PC-3 (cell line): ENCODE results near the gene KLHL21. TPM values are rescaled to one million over a fixed set of nuclear protein-coding genes. Genes with fewer than 3 reads are reported as not detected.

Source experiments
- ATAC-seq: fragments of 200-7000 bp; cut with Tn5 transposase; 2 replicates; pipeline ENCODE4 v1.9.1; 2020; ENCODE audit warnings: mild to moderate bottlenecking, moderate library complexity
- BruUV-seq: library from RNA; stranded (reverse); fragments of 400-500 nt; replicated peaks from 2 replicates; lab custom pipeline; 2021; lab: Mats Ljungman, UMichigan
- CTCF ChIA-PET: fragments of 300-600 bp; sonication (Branson Sonifier 250); formaldehyde crosslinking; loops from one replicate; lab custom pipeline; 2022; ENCODE audit warnings: antibody characterized with exemption; lab: Charles Lee
- POLR2A ChIA-PET: fragments of 300-600 bp; sonication (Branson Sonifier 250); formaldehyde crosslinking; loops from one replicate; lab custom pipeline; 2022; ENCODE audit warnings: antibody characterized with exemption; ENCODE audit not compliant: unreplicated experiment; lab: Charles Lee
- DNase-seq: peaks from one replicate; pipeline ENCODE4 v3.0.0-alpha.2; 2015
- H2AFZ ChIP-seq: fragments of 300-600 bp; sonication (generic); 2 replicates; pipeline ENCODE4 v1.6.0; 2016; ENCODE audit warnings: antibody characterized with exemption, low read length
- H3F3A ChIP-seq: fragments of 300-600 bp; sonication (generic); one replicate; pipeline ENCODE4 v1.6.0; 2017; ENCODE audit warnings: antibody characterized with exemption, low read length, control low read depth, mild to moderate bottlenecking; ENCODE audit not compliant: unreplicated experiment
- H3K27ac ChIP-seq: fragments of 300-600 bp; sonication (generic); 2 replicates; pipeline ENCODE4 v1.5.1; 2016; ENCODE audit warnings: mild to moderate bottlenecking, low read length
- H3K27me3 ChIP-seq: fragments of 300-600 bp; sonication (generic); 2 replicates; pipeline ENCODE4 v1.6.1; 2016; ENCODE audit warnings: low read length, mixed read lengths
- H3K36me3 ChIP-seq: fragments of 300-600 bp; sonication (generic); 2 replicates; pipeline ENCODE4 v1.6.1; 2016; ENCODE audit warnings: low read depth, mixed run types, low read length, mixed read lengths
- H3K4me1 ChIP-seq: fragments of 300-600 bp; sonication (generic); 2 replicates; pipeline ENCODE4 v1.5.1; 2016; ENCODE audit warnings: low read length; ENCODE audit not compliant: insufficient read depth
- H3K4me2 ChIP-seq: fragments of 300-600 bp; sonication (generic); 2 replicates; pipeline ENCODE4 v1.6.0; 2016; ENCODE audit warnings: low read length
- H3K4me3 ChIP-seq: fragments of 300-600 bp; sonication (generic); 2 replicates; pipeline ENCODE4 v1.5.1; 2016; ENCODE audit warnings: mild to moderate bottlenecking, low read length, mixed read lengths
- H3K79me2 ChIP-seq: fragments of 300-600 bp; sonication (generic); 2 replicates; pipeline ENCODE4 v1.6.1; 2017; ENCODE audit warnings: low read length, mixed read lengths
- H3K9ac ChIP-seq: fragments of 300-600 bp; sonication (generic); 2 replicates; pipeline ENCODE4 v1.6.0; 2016; ENCODE audit warnings: mild to moderate bottlenecking, low read length
- H3K9me2 ChIP-seq: fragments of 300-600 bp; sonication (generic); replicated peaks from 2 replicates; pipeline ENCODE4 v1.6.1; 2016; ENCODE audit warnings: mixed run types, low read length, mixed read lengths
- H3K9me3 ChIP-seq: fragments of 300-600 bp; sonication (generic); 2 replicates; pipeline ENCODE4 v1.6.1; 2016; ENCODE audit warnings: low read length, mixed read lengths
- H4K20me1 ChIP-seq: fragments of 300-600 bp; sonication (generic); 2 replicates; pipeline ENCODE4 v1.6.1; 2016; ENCODE audit warnings: low read length, mixed read lengths
- EZH2 ChIP-seq: fragments of 300-600 bp; sonication (generic); IDR thresholded peaks from one replicate; pipeline ENCODE4 v1.6.1; 2017; ENCODE audit warnings: antibody characterized with exemption, mild to moderate bottlenecking, low read length; ENCODE audit not compliant: unreplicated experiment
- EZH2phosphoT487 ChIP-seq: fragments of 300-600 bp; sonication (generic); IDR thresholded peaks from 2 replicates; pipeline ENCODE4 v1.6.1; 2018; ENCODE audit warnings: mild to moderate bottlenecking, antibody characterized with exemption, low read length, borderline replicate concordance
- intact Hi-C: fragments of 100-400 bp; cut with micrococcal nuclease; formaldehyde crosslinking; loops from 2 replicates; pipeline ENCODE4 v1.9.0; 2023
- total RNA-seq: library from RNA; depleted of rRNA; stranded (reverse); fragments of >200 nt; gene quantifications from 2 replicates; pipeline ENCODE4 v1.2.3, GENCODE V29; 2014
- TF ChIP-seq, protein P1 (sequence below): fragments of 300-600 bp; sonication (generic); conservative IDR thresholded peaks from 2 replicates; pipeline ENCODE4 v1.5.1; 2017; ENCODE audit warnings: antibody characterized with exemption, low read depth, mild to moderate bottlenecking, low read length

The KLHL21 gene
- total RNA-seq, 1 experiment from 2014 or later = 82.5 TPM

DNA sequence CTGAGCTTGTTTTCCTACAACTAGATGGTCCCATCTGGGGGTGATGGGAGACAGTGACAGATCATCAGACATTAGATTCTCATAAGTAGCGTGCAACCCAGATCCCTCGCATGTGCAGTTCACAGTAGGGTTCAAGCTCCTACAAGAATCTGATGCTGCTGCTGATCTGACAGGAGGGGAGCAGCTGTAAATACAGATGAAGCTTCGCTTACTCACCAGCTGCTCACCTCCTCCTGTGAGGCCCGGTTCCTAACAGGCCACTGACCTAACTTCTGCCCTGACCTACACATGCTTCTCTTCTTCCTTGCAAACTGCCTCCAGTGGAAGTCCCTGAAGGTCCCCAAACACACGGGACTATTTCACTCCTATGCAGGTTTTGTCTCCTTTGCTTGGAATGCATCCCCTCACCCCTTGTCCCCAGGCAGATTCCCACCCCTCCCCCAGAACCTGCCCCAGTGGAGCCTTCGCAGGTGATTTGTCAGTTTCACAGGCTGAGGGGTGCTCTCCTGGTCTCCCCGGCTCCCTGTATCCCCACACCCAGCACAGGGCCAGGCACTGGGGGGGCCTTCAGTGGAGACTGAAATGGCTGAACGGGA is 28.5 kb downstream of the KLHL21 start:
- no peaks in the 10 kb centered on the region for H4K20me1 ChIP-seq
- DNase-seq (no peak), ATAC-seq (peak; percentile 65)
- ChIA-PET POLR2A (interaction anchor here (0.6 kb wide), 1 partner anchor 29 kb away, joined by 7 read pairs; no protein-coding TSS in a partner anchor), CTCF (no interaction called here)
- H3K9ac ChIP-seq = no peak overlapping the region
- no peaks in the 10 kb centered on the region for H3K27me3 ChIP-seq
- H3K9me2 ChIP-seq = no peaks in the 10 kb centered on the region
- H3F3A ChIP-seq = no peaks in the 10 kb centered on the region
- H3K79me2 ChIP-seq = no peaks in the 10 kb centered on the region
- no peaks in the 10 kb centered on the region for H3K36me3 ChIP-seq
- TF ChIP-seq EZH2phosphoT487 (no peak), EZH2 (no peak)
- TF ChIP-seq, protein P1, sequence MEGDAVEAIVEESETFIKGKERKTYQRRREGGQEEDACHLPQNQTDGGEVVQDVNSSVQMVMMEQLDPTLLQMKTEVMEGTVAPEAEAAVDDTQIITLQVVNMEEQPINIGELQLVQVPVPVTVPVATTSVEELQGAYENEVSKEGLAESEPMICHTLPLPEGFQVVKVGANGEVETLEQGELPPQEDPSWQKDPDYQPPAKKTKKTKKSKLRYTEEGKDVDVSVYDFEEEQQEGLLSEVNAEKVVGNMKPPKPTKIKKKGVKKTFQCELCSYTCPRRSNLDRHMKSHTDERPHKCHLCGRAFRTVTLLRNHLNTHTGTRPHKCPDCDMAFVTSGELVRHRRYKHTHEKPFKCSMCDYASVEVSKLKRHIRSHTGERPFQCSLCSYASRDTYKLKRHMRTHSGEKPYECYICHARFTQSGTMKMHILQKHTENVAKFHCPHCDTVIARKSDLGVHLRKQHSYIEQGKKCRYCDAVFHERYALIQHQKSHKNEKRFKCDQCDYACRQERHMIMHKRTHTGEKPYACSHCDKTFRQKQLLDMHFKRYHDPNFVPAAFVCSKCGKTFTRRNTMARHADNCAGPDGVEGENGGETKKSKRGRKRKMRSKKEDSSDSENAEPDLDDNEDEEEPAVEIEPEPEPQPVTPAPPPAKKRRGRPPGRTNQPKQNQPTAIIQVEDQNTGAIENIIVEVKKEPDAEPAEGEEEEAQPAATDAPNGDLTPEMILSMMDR = no peak
- intact Hi-C loops = no loop called here
- no peak overlapping the region for H3K27ac ChIP-seq
- H2AFZ ChIP-seq = no peak overlapping the region
- 0 out of 2 replicates have a peak, but pooled peaks cover under 1% of the 10 kb centered on the region for H3K4me1 ChIP-seq
- no peak overlapping the region for H3K4me2 ChIP-seq
- H3K9me3 ChIP-seq = peaks cover 3% of the 10 kb centered on the region; the same call in 1 of the 2 replicates
- no peak overlapping the region for H3K4me3 ChIP-seq
- no TSS peak for BruUV-seq

DNA sequence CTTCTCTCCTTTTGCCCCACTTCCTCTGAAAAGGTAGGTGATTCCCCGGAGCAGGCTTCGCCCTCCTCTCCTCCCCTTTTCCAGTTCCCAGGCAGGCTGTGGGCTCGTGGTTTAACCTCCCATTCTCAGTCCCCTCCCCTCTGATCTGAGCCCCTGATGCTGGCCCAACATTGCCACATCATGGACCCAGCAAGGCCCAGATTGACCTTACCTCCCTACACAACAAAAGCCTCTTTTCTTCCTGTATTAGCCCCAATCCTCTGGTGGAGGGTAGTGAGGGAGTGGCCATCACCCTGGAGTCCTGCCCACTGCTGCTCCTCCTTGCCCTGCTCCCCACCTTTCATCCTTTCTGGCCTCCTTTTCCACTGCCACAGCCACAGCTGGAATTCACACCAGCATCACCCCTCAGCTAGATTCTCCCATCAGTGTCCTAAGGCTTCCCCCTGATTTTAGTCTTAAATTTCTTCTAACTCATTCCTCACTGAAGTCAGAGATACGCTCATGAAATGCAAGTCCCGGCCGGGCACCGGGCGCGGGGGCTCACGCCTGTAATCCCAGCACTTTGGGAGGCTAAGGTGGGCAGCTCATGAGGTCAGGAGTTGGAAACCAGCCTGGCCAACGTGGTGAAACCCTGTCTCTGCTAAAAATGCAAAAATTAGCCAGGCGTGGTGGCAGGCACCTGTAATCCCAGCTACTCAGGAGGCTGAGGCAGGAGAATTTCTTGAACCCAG is 29.9 kb downstream of the KLHL21 start:
- H3K4me3 ChIP-seq = no peak overlapping the region
- no peaks in the 10 kb centered on the region for H3K27me3 ChIP-seq
- intact Hi-C loops = no loop called here
- TF ChIP-seq EZH2phosphoT487 (no peak), EZH2 (no peak)
- TF ChIP-seq, protein P1 = no peak
- CTCF ChIA-PET = no interaction called here
- BruUV-seq = no TSS peak
- no peak for DNase-seq
- H3K27ac ChIP-seq = no peak overlapping the region
- no peak overlapping the region for H3K9ac ChIP-seq
- no peaks in the 10 kb centered on the region for H3K4me1 ChIP-seq
- H3K4me2 ChIP-seq = no peak overlapping the region
- no peak for ATAC-seq
- POLR2A ChIA-PET = no interaction called here
- no peaks in the 10 kb centered on the region for H3K36me3 ChIP-seq
- H2AFZ ChIP-seq = no peak overlapping the region
- no peaks in the 10 kb centered on the region for H4K20me1 ChIP-seq
- no peaks in the 10 kb centered on the region for H3F3A ChIP-seq
- H3K9me2 ChIP-seq = no peaks in the 10 kb centered on the region
- H3K9me3 ChIP-seq = peaks cover 3% of the 10 kb centered on the region; the same call in 1 of the 2 replicates
- H3K79me2 ChIP-seq = no peaks in the 10 kb centered on the region

DNA sequence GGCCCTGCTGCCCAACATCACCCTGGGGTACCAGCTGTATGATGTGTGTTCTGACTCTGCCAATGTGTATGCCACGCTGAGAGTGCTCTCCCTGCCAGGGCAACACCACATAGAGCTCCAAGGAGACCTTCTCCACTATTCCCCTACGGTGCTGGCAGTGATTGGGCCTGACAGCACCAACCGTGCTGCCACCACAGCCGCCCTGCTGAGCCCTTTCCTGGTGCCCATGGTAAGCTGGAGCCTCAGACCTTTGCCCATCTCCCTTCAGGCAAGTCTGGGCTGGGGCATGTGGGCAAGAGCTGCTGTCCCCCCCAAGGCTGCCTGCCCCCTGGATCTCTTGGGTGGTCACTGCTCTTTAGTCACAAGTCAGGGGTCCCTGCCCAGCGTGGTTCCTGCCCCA is 31.7 kb downstream of the KLHL21 start:
- CTCF ChIA-PET = no interaction called here

More for the DNA sequence above, 31.7 kb downstream of the KLHL21 start:
- ATAC-seq (no peak), DNase-seq (no peak)
- POLR2A ChIA-PET = no interaction called here
- H3K9me3 ChIP-seq = peaks cover 3% of the 10 kb centered on the region; the same call in 1 of the 2 replicates
- H3K36me3 ChIP-seq = no peaks in the 10 kb centered on the region
- TF ChIP-seq, protein P1 = no peak
- no peak for TF ChIP-seq EZH2phosphoT487
- no peak for TF ChIP-seq EZH2
- H3K4me1 ChIP-seq = no peaks in the 10 kb centered on the region
- intact Hi-C loops = no loop called here
- peaks cover 4% of the 10 kb centered on the region; the same call in 1 of the 2 replicates for H3K27me3 ChIP-seq
- no peak overlapping the region for H3K9ac ChIP-seq
- no peak overlapping the region for H2AFZ ChIP-seq
- H3F3A ChIP-seq = no peaks in the 10 kb centered on the region
- no TSS peak for BruUV-seq
- H3K79me2 ChIP-seq = no peaks in the 10 kb centered on the region
- no peaks in the 10 kb centered on the region for H4K20me1 ChIP-seq
- no peak overlapping the region for H3K4me3 ChIP-seq
- H3K4me2 ChIP-seq = no peak overlapping the region
- no peak overlapping the region for H3K27ac ChIP-seq
- no peaks in the 10 kb centered on the region for H3K9me2 ChIP-seq
